HEK293 (cell line): ENCODE results near the gene KCNIP2.

Experiments used
- HOXD13 ChIP-seq: sonication (generic); formaldehyde crosslinking; IDR thresholded peaks from 2 replicates; pipeline ENCODE4 v1.8.0; 2022; ENCODE audit warnings: missing genetic modification reagents, borderline replicate concordance
- INSM2 ChIP-seq: fragments of 450-650 bp; formaldehyde crosslinking; IDR thresholded peaks from 2 replicates; pipeline ENCODE4 v1.5.1; 2016; ENCODE audit warnings: missing biosample characterization, missing genetic modification characterization
- MZF1 ChIP-seq: fragments of 450-650 bp; formaldehyde crosslinking; IDR thresholded peaks from 2 replicates; pipeline ENCODE4 v1.5.1; 2017; ENCODE audit warnings: missing biosample characterization, missing genetic modification characterization, borderline replicate concordance
- PRDM2 ChIP-seq: fragments of 450-650 bp; formaldehyde crosslinking; IDR thresholded peaks from 2 replicates; pipeline ENCODE4 v1.5.1; 2016; ENCODE audit warnings: missing biosample characterization, missing genetic modification characterization, borderline replicate concordance
- PRDM4 ChIP-seq: fragments of 450-650 bp; formaldehyde crosslinking; IDR thresholded peaks from 2 replicates; pipeline ENCODE4 v1.5.1; 2017; ENCODE audit warnings: missing biosample characterization, missing genetic modification characterization
- SP3 ChIP-seq: fragments of 450-650 bp; formaldehyde crosslinking; IDR thresholded peaks from 2 replicates; pipeline ENCODE4 v1.5.1; 2016; ENCODE audit warnings: missing biosample characterization, missing genetic modification characterization
- TRIM28 ChIP-seq: IDR thresholded peaks from 2 replicates; pipeline ENCODE4 v1.6.1; 2011; ENCODE audit warnings: low read length, control low read depth, borderline replicate concordance
- ZBTB11 ChIP-seq: fragments of 450-650 bp; formaldehyde crosslinking; conservative IDR thresholded peaks from 2 replicates; pipeline ENCODE4 v1.5.1; 2016; ENCODE audit warnings: low read depth, missing biosample characterization, missing genetic modification characterization
- ZFHX2 ChIP-seq: fragments of 450-650 bp; formaldehyde crosslinking; conservative IDR thresholded peaks from 2 replicates; pipeline ENCODE4 v1.5.1; 2016; ENCODE audit warnings: missing biosample characterization, missing genetic modification characterization
- ZNF146 ChIP-seq: fragments of 450-650 bp; formaldehyde crosslinking; IDR thresholded peaks from 2 replicates; pipeline ENCODE4 v1.5.1; 2016; ENCODE audit warnings: missing biosample characterization, missing genetic modification characterization
- ZNF324 ChIP-seq: fragments of 450-650 bp; formaldehyde crosslinking; IDR thresholded peaks from 2 replicates; pipeline ENCODE4 v1.5.1; 2016; ENCODE audit warnings: missing biosample characterization, missing genetic modification characterization
- ZNF391 ChIP-seq: fragments of 450-650 bp; formaldehyde crosslinking; IDR thresholded peaks from 2 replicates; pipeline ENCODE4 v1.5.1; 2016; ENCODE audit warnings: low read depth, missing biosample characterization, missing genetic modification characterization, borderline replicate concordance
- ZNF449 ChIP-seq: fragments of 450-650 bp; formaldehyde crosslinking; IDR thresholded peaks from 2 replicates; pipeline ENCODE4 v1.5.1; 2017; ENCODE audit warnings: missing biosample characterization, mild to moderate bottlenecking, missing genetic modification characterization, moderate library complexity
- ZNF580 ChIP-seq: fragments of 450-650 bp; formaldehyde crosslinking; IDR thresholded peaks from 2 replicates; pipeline ENCODE4 v1.5.1; 2016; ENCODE audit warnings: missing biosample characterization, missing genetic modification characterization
- ZNF600 ChIP-seq: fragments of 450-650 bp; formaldehyde crosslinking; IDR thresholded peaks from 2 replicates; pipeline ENCODE4 v1.5.1; 2016; ENCODE audit warnings: missing biosample characterization, missing genetic modification characterization
- ZNF624 ChIP-seq: fragments of 450-650 bp; formaldehyde crosslinking; IDR thresholded peaks from 2 replicates; pipeline ENCODE4 v1.5.1; 2017; ENCODE audit warnings: missing biosample characterization, missing genetic modification characterization
- ZNF645 ChIP-seq: fragments of 450-650 bp; formaldehyde crosslinking; IDR thresholded peaks from 2 replicates; pipeline ENCODE4; 2016; ENCODE audit warnings: missing biosample characterization, missing genetic modification characterization
- ZNF707 ChIP-seq: fragments of 450-650 bp; formaldehyde crosslinking; IDR thresholded peaks from 2 replicates; pipeline ENCODE4 v1.5.1; 2016; ENCODE audit warnings: missing biosample characterization, missing genetic modification characterization
- ZNF747 ChIP-seq: fragments of 450-650 bp; formaldehyde crosslinking; IDR thresholded peaks from 2 replicates; pipeline ENCODE4 v1.5.1; 2016; ENCODE audit warnings: missing biosample characterization, missing genetic modification characterization
- ZNF768 ChIP-seq: fragments of 450-650 bp; formaldehyde crosslinking; IDR thresholded peaks from 2 replicates; pipeline ENCODE4 v1.5.1; 2018; ENCODE audit warnings: missing biosample characterization, mild to moderate bottlenecking, missing genetic modification characterization
- ZSCAN23 ChIP-seq: fragments of 450-650 bp; formaldehyde crosslinking; IDR thresholded peaks from 2 replicates; pipeline ENCODE4 v1.5.1; 2016; ENCODE audit warnings: missing biosample characterization, missing genetic modification characterization

The KCNIP2 gene

GRCh38 chr10:101830322-101831168 lies 13.1 kb downstream of the KCNIP2 start (continued):
- TF ChIP-seq ZNF449 (tag by site-specific recombination) (no peak; the same call in 1 of the 2 replicates), TRIM28 (peak; percentile 61; the same call in 1 of the 2 replicates), ZNF768 (no peak; the same call in 1 of the 2 replicates), ZSCAN23 (tag by site-specific recombination) (peak; percentile 85; the same call in 1 of the 2 replicates), ZNF645 (peak; percentile 94; the same call in 1 of the 2 replicates), ZBTB11 (tag by site-specific recombination) (0 out of 2 replicates have a peak, but pooled peaks have one; percentile 21), ZNF600 (peak; percentile 27; the same call in 1 of the 2 replicates), ZNF624 (tag by site-specific recombination) (no peak), INSM2 (tag by site-specific recombination) (peak; percentile 87), ZFHX2 (tag by site-specific recombination) (peak; percentile 100), ZNF747 (tag by site-specific recombination) (peak; percentile 91; the same call in 1 of the 2 replicates), PRDM4 (tag by site-specific recombination) (peak; percentile 77), ZNF146 (tag by site-specific recombination) (peak; percentile 39; the same call in 1 of the 2 replicates), ZNF580 (tag by site-specific recombination) (peak; percentile 59; the same call in 1 of the 2 replicates), PRDM2 (tag by site-specific recombination) (peak; percentile 98; the same call in 1 of the 2 replicates), HOXD13 (no peak), ZNF707 (tag by site-specific recombination) (0 out of 2 replicates have a peak, but pooled peaks have one; percentile 67), ZNF391 (tag by site-specific recombination) (peak; percentile 95; the same call in 1 of the 2 replicates), SP3 (peak; percentile 100), ZNF324 (tag by site-specific recombination) (peak; percentile 100), MZF1 (tag by site-specific recombination) (no peak)
